ENCODE results near the gene EAPP. TPM values are rescaled to one million over a fixed set of nuclear protein-coding genes. Genes with fewer than 3 reads are reported as not detected.
A peak's percentile ranks its signal among the peaks of the same experiment; 100 is the strongest.

Gene EAPP
- total RNA-seq, 1 donor from 2014 or later, result 28.0 TPM

DNA sequence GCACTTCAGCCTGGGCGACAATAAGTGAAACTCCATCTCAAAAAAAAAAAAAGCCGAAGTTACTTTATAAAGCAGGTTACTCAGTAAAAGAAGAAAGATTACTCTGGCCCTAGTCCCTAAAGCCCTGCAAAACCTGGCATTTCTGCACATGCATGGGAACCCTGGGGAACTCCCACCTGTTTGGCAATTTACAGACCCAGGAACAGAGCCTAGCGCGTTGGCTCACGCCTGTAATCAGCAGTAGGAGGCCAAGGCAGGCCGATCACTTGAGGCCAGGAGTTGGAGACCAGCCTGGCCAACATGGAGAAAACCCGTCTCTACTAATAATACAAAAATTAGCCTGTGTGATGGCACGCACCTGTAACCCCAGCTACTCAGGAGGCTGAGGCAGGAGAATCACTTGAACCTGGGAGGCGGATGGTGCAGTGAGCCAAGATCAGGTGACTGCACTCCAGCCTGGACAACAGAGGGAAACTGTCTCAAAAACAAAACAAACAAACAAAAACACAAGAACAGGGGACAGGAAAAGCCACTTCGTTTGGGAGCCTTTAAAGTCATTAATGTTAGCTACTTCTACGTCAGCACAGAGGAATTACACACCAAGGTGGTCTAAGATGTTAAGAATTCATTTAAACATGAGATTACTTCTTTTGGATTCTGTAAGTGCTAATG is 43.4 kb downstream of the EAPP start:
- no peak for TF ChIP-seq POLR2A (IDR thresholded peaks at IDR 0.05)
- TF ChIP-seq, protein P1, sequence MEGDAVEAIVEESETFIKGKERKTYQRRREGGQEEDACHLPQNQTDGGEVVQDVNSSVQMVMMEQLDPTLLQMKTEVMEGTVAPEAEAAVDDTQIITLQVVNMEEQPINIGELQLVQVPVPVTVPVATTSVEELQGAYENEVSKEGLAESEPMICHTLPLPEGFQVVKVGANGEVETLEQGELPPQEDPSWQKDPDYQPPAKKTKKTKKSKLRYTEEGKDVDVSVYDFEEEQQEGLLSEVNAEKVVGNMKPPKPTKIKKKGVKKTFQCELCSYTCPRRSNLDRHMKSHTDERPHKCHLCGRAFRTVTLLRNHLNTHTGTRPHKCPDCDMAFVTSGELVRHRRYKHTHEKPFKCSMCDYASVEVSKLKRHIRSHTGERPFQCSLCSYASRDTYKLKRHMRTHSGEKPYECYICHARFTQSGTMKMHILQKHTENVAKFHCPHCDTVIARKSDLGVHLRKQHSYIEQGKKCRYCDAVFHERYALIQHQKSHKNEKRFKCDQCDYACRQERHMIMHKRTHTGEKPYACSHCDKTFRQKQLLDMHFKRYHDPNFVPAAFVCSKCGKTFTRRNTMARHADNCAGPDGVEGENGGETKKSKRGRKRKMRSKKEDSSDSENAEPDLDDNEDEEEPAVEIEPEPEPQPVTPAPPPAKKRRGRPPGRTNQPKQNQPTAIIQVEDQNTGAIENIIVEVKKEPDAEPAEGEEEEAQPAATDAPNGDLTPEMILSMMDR (IDR thresholded peaks at IDR 0.05), result no peak
- peak in 1 of 2 donors; percentile 12 for TF ChIP-seq POLR2AphosphoS5 (IDR thresholded peaks at IDR 0.05; ENCODE audit: insufficient read depth in 1 of 2, low read depth in 1 of 2)
- intact Hi-C loops (cut with DNase I), result no loop called here
- Histone ChIP-seq H3K4me1 (peaks cover 24% of the 10 kb centered on the region), H3K27me3 (no peaks in the 10 kb centered on the region), H3K27ac (peak overlapping the region; percentile 88), H3K4me3 (peak overlapping the region in 1 of 2 donors; percentile 27), H3K36me3 (no peaks in the 10 kb centered on the region), H3K9me3 (no peaks in the 10 kb centered on the region)
- DNase-seq (ENCODE audit: extremely low spot score in 2 of 2), result peak in 1 of 2 donors; percentile 91

GRCh38 chr14:34489324-34489723 is 50.2 kb downstream of the EAPP start:
- no peaks in the 10 kb centered on the region for H3K9me3 ChIP-seq
- no peaks in the 10 kb centered on the region for H3K4me1 ChIP-seq
- H3K27ac ChIP-seq, result no peak overlapping the region
- no peaks in the 10 kb centered on the region for H3K36me3 ChIP-seq
- no peaks in the 10 kb centered on the region for H3K27me3 ChIP-seq
- H3K4me3 ChIP-seq, result no peak overlapping the region
- peak in 1 of 2 donors; percentile 47 for TF ChIP-seq POLR2AphosphoS5 (IDR thresholded peaks at IDR 0.05; ENCODE audit: insufficient read depth in 1 of 2, low read depth in 1 of 2)
- TF ChIP-seq, protein P1 (IDR thresholded peaks at IDR 0.05), result no peak
- no peak for TF ChIP-seq POLR2A (IDR thresholded peaks at IDR 0.05)
- intact Hi-C loops (cut with DNase I), result no loop called here
- DNase-seq (ENCODE audit: extremely low spot score in 2 of 2), result no peak

DNA sequence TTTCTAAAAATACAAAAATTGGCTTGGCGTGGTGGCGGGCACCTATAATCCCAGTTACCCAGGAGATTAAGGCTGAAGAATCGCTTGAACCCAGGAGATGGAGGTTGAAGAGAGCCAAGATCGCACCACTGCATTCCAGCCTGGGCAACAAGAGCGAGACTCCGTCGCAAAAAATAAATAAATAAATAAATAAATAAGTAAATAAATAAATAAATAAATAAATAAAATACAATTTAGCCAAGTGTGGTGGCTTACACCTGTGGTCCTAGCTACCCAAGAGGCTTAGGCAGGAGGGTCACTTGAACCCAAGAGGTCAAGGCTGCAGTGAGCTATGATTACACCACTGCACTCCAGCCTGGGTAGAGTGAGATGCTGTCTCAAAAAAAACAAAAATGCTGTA is 51.0 kb downstream of the EAPP start:
- H3K27me3 ChIP-seq, result no peaks in the 10 kb centered on the region
- no peak overlapping the region for H3K27ac ChIP-seq
- DNase-seq (ENCODE audit: extremely low spot score in 2 of 2), result no peak
- no peaks in the 10 kb centered on the region for H3K9me3 ChIP-seq
- intact Hi-C loops (cut with DNase I), result no loop called here
- no peaks in the 10 kb centered on the region for H3K36me3 ChIP-seq
- TF ChIP-seq POLR2AphosphoS5 (IDR thresholded peaks at IDR 0.05; ENCODE audit: insufficient read depth in 1 of 2, low read depth in 1 of 2) (no peak), POLR2A (IDR thresholded peaks at IDR 0.05) (no peak)
- TF ChIP-seq, protein P1 (IDR thresholded peaks at IDR 0.05), result no peak
- no peak overlapping the region for H3K4me3 ChIP-seq
- H3K4me1 ChIP-seq, result no peaks in the 10 kb centered on the region

- no peak overlapping the region for H3K4me3 ChIP-seq
- no peaks in the 10 kb centered on the region for H3K4me1 ChIP-seq
- TF ChIP-seq, protein P1 (IDR thresholded peaks at IDR 0.05), result no peak
- TF ChIP-seq POLR2A (IDR thresholded peaks at IDR 0.05), result no peak
- no peak for TF ChIP-seq POLR2AphosphoS5 (IDR thresholded peaks at IDR 0.05; ENCODE audit: insufficient read depth in 1 of 2, low read depth in 1 of 2)
- no peaks in the 10 kb centered on the region for H3K9me3 ChIP-seq
- no peaks in the 10 kb centered on the region for H3K27me3 ChIP-seq
- no peak overlapping the region for H3K27ac ChIP-seq
- intact Hi-C loops (cut with DNase I), result no loop called here
- H3K36me3 ChIP-seq, result no peaks in the 10 kb centered on the region
- no peak for DNase-seq (ENCODE audit: extremely low spot score in 2 of 2)
Measured at GRCh38 chr14:34484726-34485125, 54.8 kb downstream of the EAPP start.

- Histone ChIP-seq H3K36me3 (no peaks in the 10 kb centered on the region), H3K4me1 (no peaks in the 10 kb centered on the region), H3K4me3 (no peak overlapping the region), H3K9me3 (no peaks in the 10 kb centered on the region), H3K27ac (no peak overlapping the region), H3K27me3 (no peaks in the 10 kb centered on the region)
- TF ChIP-seq POLR2AphosphoS5 (IDR thresholded peaks at IDR 0.05; ENCODE audit: insufficient read depth in 1 of 2, low read depth in 1 of 2) (no peak), POLR2A (IDR thresholded peaks at IDR 0.05) (no peak)
- TF ChIP-seq, protein P1 (IDR thresholded peaks at IDR 0.05), result no peak
- no peak for DNase-seq (ENCODE audit: extremely low spot score in 2 of 2)
- intact Hi-C loops (cut with DNase I), result no loop called here
Measured at GRCh38 chr14:34482463-34482862, 57.0 kb downstream of the EAPP start.

Data from vagina (tissue), 2 donors.